ENCODE data around the gene NKX1-2.
"Not testable (repeated sequence)": the region's sequence is repeated elsewhere in the genome, so short reads cannot be mapped to it uniquely, and the experiment has no call there.

The NKX1-2 gene

GRCh38 chr10:124449170-124450011 lies 444 bp downstream of the NKX1-2 start:
- no peak for DNase-seq (ENCODE audit: low read depth)

GRCh38 chr10:124448696-124449169 lies 1.1 kb downstream of the NKX1-2 start:
- no peak for DNase-seq (ENCODE audit: low read depth)

- DNase-seq (ENCODE audit: low read depth) = no peak
These were observed 1.9 kb downstream of the NKX1-2 start for GRCh38 chr10:124447751-124448466.

- no peak for DNase-seq (ENCODE audit: low read depth)
These were observed 2.7 kb downstream of the NKX1-2 start for GRCh38 chr10:124446830-124447750.

- not testable (repeated sequence) for DNase-seq (ENCODE audit: low read depth)
These were observed 8.1 kb downstream of the NKX1-2 start for GRCh38 chr10:124441694-124442093.

- DNase-seq (ENCODE audit: low read depth) = no peak
These were observed 13.6 kb downstream of the NKX1-2 start for GRCh38 chr10:124436191-124436638.

- not testable (repeated sequence) for DNase-seq (ENCODE audit: low read depth)
These were observed 14.2 kb downstream of the NKX1-2 start for GRCh38 chr10:124435683-124436082.

- DNase-seq (ENCODE audit: low read depth) = no peak
These were observed 16.4 kb downstream of the NKX1-2 start for GRCh38 chr10:124433461-124433860.

- no peak for DNase-seq (ENCODE audit: low read depth)
These were observed 19.8 kb downstream of the NKX1-2 start for GRCh38 chr10:124430077-124430476.

- no peak for DNase-seq (ENCODE audit: low read depth)
These were observed 20.3 kb downstream of the NKX1-2 start for GRCh38 chr10:124429576-124429975.

GRCh38 chr10:124428207-124428777 lies 21.5 kb downstream of the NKX1-2 start:
- no peak for DNase-seq (ENCODE audit: low read depth)

- no peak for DNase-seq (ENCODE audit: low read depth)
These were observed 24.4 kb downstream of the NKX1-2 start for GRCh38 chr10:124425227-124425962.

GRCh38 chr10:124423813-124424212 lies 26.0 kb downstream of the NKX1-2 start:
- DNase-seq (ENCODE audit: low read depth) = no peak

GRCh38 chr10:124422742-124423141 lies 27.1 kb downstream of the NKX1-2 start:
- DNase-seq (ENCODE audit: low read depth) = no peak

- DNase-seq (ENCODE audit: low read depth) = no peak
These were observed 29.6 kb downstream of the NKX1-2 start for GRCh38 chr10:124420254-124420653.

- DNase-seq (ENCODE audit: low read depth) = no peak
These were observed 30.2 kb downstream of the NKX1-2 start for GRCh38 chr10:124419635-124420034.

- peak; percentile 66 for DNase-seq (ENCODE audit: low read depth)
These were observed 30.9 kb downstream of the NKX1-2 start, which contains the start of gene OAT for GRCh38 chr10:124418726-124419501. TSS of gene OAT (minus strand) at chr10:124418923. CDS start at chr10:124412171, 6,752 bp downstream.

GRCh38 chr10:124417895-124418725 lies 31.7 kb downstream of the NKX1-2 start:
- peak; percentile 25 for DNase-seq (ENCODE audit: low read depth)

- DNase-seq (ENCODE audit: low read depth) = no peak
These were observed 33.1 kb downstream of the NKX1-2 start for GRCh38 chr10:124416733-124417132.
